SW480 (cell line): ENCODE measurements around the gene MRPS17.

ENCODE experiments used
- DNase-seq: peaks from one replicate; pipeline ENCODE4 v3.0.0-alpha.2; 2016; ENCODE audit warnings: low spot score

The MRPS17 gene

GRCh38 chr7:55970978-55971377 is 19.3 kb downstream of the MRPS17 start:
- no peak for DNase-seq

- no peak for DNase-seq
Observed at GRCh38 chr7:55973747-55974250, 22.1 kb downstream of the MRPS17 start.

- no peak for DNase-seq
Observed at GRCh38 chr7:55975988-55976633, 24.4 kb downstream of the MRPS17 start.

GRCh38 chr7:55977831-55978230 is 26.2 kb downstream of the MRPS17 start:
- DNase-seq = no peak

- DNase-seq = no peak
Observed at GRCh38 chr7:55980266-55980665, 28.6 kb downstream of the MRPS17 start.

- DNase-seq = no peak
Observed at GRCh38 chr7:55983537-55983936, 31.9 kb downstream of the MRPS17 start.

- DNase-seq = no peak
Observed at GRCh38 chr7:55992346-55992745, 40.7 kb downstream of the MRPS17 start.

- DNase-seq = no peak
Observed at GRCh38 chr7:55996856-55997500, 45.3 kb downstream of the MRPS17 start.

GRCh38 chr7:56003749-56004148 is 52.1 kb downstream of the MRPS17 start:
- no peak for DNase-seq
